Measurements from ENCODE around the gene MRPS9. TPM values are rescaled to one million over a fixed set of nuclear protein-coding genes. Genes with fewer than 3 reads are reported as not detected.

The MRPS9 gene
- total RNA-seq, 2 experiments from 2014 or later = 7.3 to 9.2 TPM

DNA sequence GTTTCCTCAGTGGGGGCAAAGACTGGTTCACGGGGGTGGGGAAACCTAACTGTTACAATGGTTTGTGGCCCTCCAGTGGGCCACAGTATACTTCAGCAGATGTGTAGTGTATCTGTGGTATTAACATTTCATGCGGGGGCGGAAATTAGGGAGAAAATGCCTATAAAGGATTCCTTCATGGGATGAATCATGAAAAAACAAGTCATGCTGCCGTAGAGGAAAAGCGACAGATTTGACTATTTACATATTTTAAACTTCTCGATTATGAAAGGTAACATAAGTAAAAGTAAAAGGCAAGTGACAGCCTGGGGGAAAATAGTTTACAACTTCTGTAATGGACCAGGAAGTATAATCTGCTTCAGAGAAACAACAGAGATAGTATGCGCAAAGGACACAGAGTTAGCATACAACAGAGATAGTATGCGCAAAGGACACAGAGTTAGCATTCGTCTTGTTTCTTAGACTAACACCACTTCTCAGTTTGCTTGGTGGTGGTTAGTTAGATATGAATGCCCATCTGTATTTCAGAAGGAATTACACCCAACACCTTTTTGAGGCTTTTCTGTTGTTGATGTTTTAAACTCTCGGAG, 41.1 kb downstream of the MRPS9 start:
- Histone ChIP-seq H3K36me3 (ENCODE audit: insufficient read depth, low read length) (peaks cover 13% of the 10 kb centered on the region), H3K27me3 (ENCODE audit: control insufficient read depth in 1 of 2, insufficient read depth in 2 of 2, low read length in 2 of 2) (no peaks in the 10 kb centered on the region), H3K9me3 (ENCODE audit: control insufficient read depth in 1 of 2, insufficient read depth in 1 of 2, low read length in 2 of 2) (no peaks in the 10 kb centered on the region), H3K4me1 (ENCODE audit: insufficient read depth, low read length) (no peaks in the 10 kb centered on the region), H3K27ac (ENCODE audit: low read depth in 1 of 2, low read length in 2 of 2) (no peak overlapping the region), H3K4me3 (ENCODE audit: low read length) (no peak overlapping the region)
- ChIA-PET POLR2A (no interaction called here), CTCF (no interaction called here)
- Mint-ChIP-seq H3K27ac (no peak overlapping the region), H3K27me3 (no peaks in the 10 kb centered on the region), H3K4me3 (no peak overlapping the region), H3K9me3 (no peaks in the 10 kb centered on the region), H3K4me1 (ENCODE audit: low read depth) (no peaks in the 10 kb centered on the region), H3K36me3 (ENCODE audit: low read depth) (peaks cover 81% of the 10 kb centered on the region)
- DNase-seq (no peak), ATAC-seq (ENCODE audit: poor library complexity) (no peak)
- no peak for TF ChIP-seq CTCF (IDR thresholded peaks at IDR 0.05)
- intact Hi-C loops (cut with DNase I, micrococcal nuclease) = no loop called here

DNA sequence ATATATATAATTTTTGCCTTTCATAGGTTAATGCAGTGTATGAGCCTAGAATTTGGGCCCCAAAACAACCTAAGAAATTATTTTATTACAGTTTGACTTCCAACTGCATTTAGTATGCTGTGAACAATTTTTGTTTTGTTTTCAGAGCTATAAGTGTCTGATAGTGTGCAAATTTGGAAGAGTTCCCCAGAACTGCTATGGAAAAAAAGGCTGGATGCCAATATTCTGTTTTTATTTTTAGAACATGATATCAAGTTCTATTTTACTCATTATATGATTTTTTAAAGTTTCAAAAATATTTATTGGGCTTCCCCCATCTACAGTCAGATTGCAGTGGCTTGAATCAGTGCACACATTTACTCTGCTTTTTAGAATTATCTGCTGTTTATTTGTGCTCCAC, 42.6 kb downstream of the MRPS9 start:
- Histone ChIP-seq H3K27me3 (ENCODE audit: control insufficient read depth in 1 of 2, insufficient read depth in 2 of 2, low read length in 2 of 2) (no peaks in the 10 kb centered on the region), H3K4me3 (ENCODE audit: low read length) (no peak overlapping the region), H3K4me1 (ENCODE audit: insufficient read depth, low read length) (no peaks in the 10 kb centered on the region), H3K9me3 (ENCODE audit: control insufficient read depth in 1 of 2, insufficient read depth in 1 of 2, low read length in 2 of 2) (no peaks in the 10 kb centered on the region), H3K36me3 (ENCODE audit: insufficient read depth, low read length) (peaks cover 6% of the 10 kb centered on the region), H3K27ac (ENCODE audit: low read depth in 1 of 2, low read length in 2 of 2) (no peak overlapping the region)
- Mint-ChIP-seq H3K4me3 (no peak overlapping the region), H3K27ac (no peak overlapping the region), H3K36me3 (ENCODE audit: low read depth) (peaks cover 67% of the 10 kb centered on the region), H3K27me3 (no peaks in the 10 kb centered on the region), H3K4me1 (ENCODE audit: low read depth) (no peaks in the 10 kb centered on the region), H3K9me3 (no peaks in the 10 kb centered on the region)
- DNase-seq (no peak), ATAC-seq (ENCODE audit: poor library complexity) (no peak)
- ChIA-PET POLR2A (no interaction called here), CTCF (interaction anchor here (0.7 to 1.5 kb wide), 3 partner anchors 10 to 40 kb away, joined by 3 read pairs; no protein-coding TSS in a partner anchor)
- TF ChIP-seq CTCF (IDR thresholded peaks at IDR 0.05) = no peak
- intact Hi-C loops (cut with DNase I, micrococcal nuclease) = no loop called here

DNA sequence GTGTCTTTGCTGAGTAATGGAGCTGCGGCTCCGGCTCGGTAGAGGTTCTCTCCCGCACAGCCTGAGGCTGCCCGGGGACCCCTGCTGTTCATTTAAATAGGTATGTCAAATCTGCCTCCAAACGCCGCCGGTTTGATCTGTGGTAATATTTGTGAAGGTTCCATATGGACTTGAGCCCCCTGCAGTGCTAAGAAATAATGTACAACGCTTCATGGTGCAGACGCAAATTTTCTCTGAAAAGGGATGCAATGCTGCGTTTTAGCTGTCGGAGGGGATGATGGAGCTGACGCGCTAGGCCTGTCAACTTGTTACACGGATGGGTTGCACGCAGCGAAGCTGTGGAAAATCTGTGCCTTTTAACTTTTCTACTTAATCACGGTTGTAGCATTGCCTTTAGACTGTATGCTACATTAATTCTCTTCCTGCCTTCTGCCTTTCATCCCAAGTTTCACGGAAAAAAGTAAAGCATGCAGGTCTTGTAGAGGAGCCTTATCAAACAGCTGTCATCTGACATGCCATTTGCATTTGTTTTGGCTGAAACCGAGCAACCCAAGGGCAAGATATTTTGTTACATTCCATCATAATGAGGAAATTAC, 43.2 kb downstream of the MRPS9 start:
- Mint-ChIP-seq H3K9me3 (no peaks in the 10 kb centered on the region), H3K36me3 (ENCODE audit: low read depth) (peaks cover 61% of the 10 kb centered on the region), H3K27me3 (no peaks in the 10 kb centered on the region), H3K27ac (no peak overlapping the region), H3K4me1 (ENCODE audit: low read depth) (peaks cover under 1% of the 10 kb centered on the region), H3K4me3 (no peak overlapping the region)
- ATAC-seq (ENCODE audit: poor library complexity) = no peak
- H3K27ac ChIP-seq (ENCODE audit: low read depth in 1 of 2, low read length in 2 of 2) = no peak overlapping the region
- no peaks in the 10 kb centered on the region for H3K4me1 ChIP-seq (ENCODE audit: insufficient read depth, low read length)
- H3K36me3 ChIP-seq (ENCODE audit: insufficient read depth, low read length) = peaks cover 6% of the 10 kb centered on the region
- POLR2A ChIA-PET = no interaction called here
- H3K27me3 ChIP-seq (ENCODE audit: control insufficient read depth in 1 of 2, insufficient read depth in 2 of 2, low read length in 2 of 2) = no peaks in the 10 kb centered on the region
- H3K4me3 ChIP-seq (ENCODE audit: low read length) = no peak overlapping the region
- intact Hi-C loops (cut with DNase I, micrococcal nuclease) = no loop called here
- TF ChIP-seq CTCF (IDR thresholded peaks at IDR 0.05) = no peak
- DNase-seq = no peak
- CTCF ChIA-PET = interaction anchor here (1.0 to 1.5 kb wide), 3 partner anchors 10 to 41 kb away, joined by 3 to 4 read pairs (median 3); no protein-coding TSS in a partner anchor
- H3K9me3 ChIP-seq (ENCODE audit: control insufficient read depth in 1 of 2, insufficient read depth in 1 of 2, low read length in 2 of 2) = no peaks in the 10 kb centered on the region

Data from CD4-positive, alpha-beta T cell (primary cell).